Muscle layer of duodenum (tissue), 2 donors: ENCODE measurements around the gene SYNPR.
"Not testable (repeated sequence)": the region's sequence is repeated elsewhere in the genome, so short reads cannot be mapped to it uniquely, and the experiment has no call there.

Source experiments
- H3K27ac ChIP-seq: one replicate; pipeline ENCODE4 v1.7.0; 2013; ENCODE audit warnings: mild to moderate bottlenecking, low read length
- H3K27me3 ChIP-seq: one replicate; pipeline ENCODE4 v1.7.0; 2013; ENCODE audit warnings: low read depth, mild to moderate bottlenecking, control low read depth, low read length
- H3K36me3 ChIP-seq, 2 donors: one replicate each; pipeline ENCODE4 v1.7.0; 2013; ENCODE audit warnings: low read length in 2 of 2, control low read depth in 1 of 2, mild to moderate bottlenecking in 1 of 2; ENCODE audit not compliant: insufficient read depth in 2 of 2, control insufficient read depth in 1 of 2
- H3K4me1 ChIP-seq, 2 donors: one replicate each; pipeline ENCODE4 v1.7.0; 2013; ENCODE audit warnings: low read length in 2 of 2, mild to moderate bottlenecking in 2 of 2, control low read depth in 1 of 2, moderate library complexity in 1 of 2; ENCODE audit not compliant: insufficient read depth in 2 of 2, control insufficient read depth in 1 of 2
- H3K4me3 ChIP-seq, 2 donors: one replicate each; pipeline ENCODE4 v1.7.0; 2013; ENCODE audit warnings: low read length in 2 of 2, low read depth in 1 of 2, mild to moderate bottlenecking in 1 of 2
- H3K9me3 ChIP-seq, 2 donors: one replicate each; pipeline ENCODE4 v1.7.0; 2013; ENCODE audit warnings: low read length in 2 of 2, control low read depth in 1 of 2, mild to moderate bottlenecking in 1 of 2; ENCODE audit not compliant: control insufficient read depth in 1 of 2
- donor health status: healthy.

The SYNPR gene

GRCh38 chr3:63255819-63256218 is 22.3 kb upstream of the SYNPR start:
- H3K4me1 ChIP-seq, H3K27me3 ChIP-seq, H3K27ac ChIP-seq, H3K36me3 ChIP-seq, H3K9me3 ChIP-seq, H3K4me3 ChIP-seq: not testable (repeated sequence)

- Histone ChIP-seq H3K27ac (no peak overlapping the region), H3K9me3 (no peaks in the 10 kb centered on the region), H3K4me1 (no peaks in the 10 kb centered on the region), H3K36me3 (no peaks in the 10 kb centered on the region), H3K27me3 (no peaks in the 10 kb centered on the region), H3K4me3 (no peak overlapping the region)
These were observed 13.4 kb upstream of the SYNPR start for GRCh38 chr3:63264716-63265115.

GRCh38 chr3:63274359-63274758 is 3.7 kb upstream of the SYNPR start:
- H3K27ac ChIP-seq, result no peak overlapping the region

GRCh38 chr3:63279005-63279841 is 1.1 kb downstream of the SYNPR start:
- no peaks in the 10 kb centered on the region for H3K36me3 ChIP-seq
- H3K4me3 ChIP-seq, result peak overlapping the region in 1 of 2 donors; percentile 23
- peaks cover 0 to 3% of the 10 kb centered on the region in 2 donors for H3K9me3 ChIP-seq
- peaks cover 20% of the 10 kb centered on the region for H3K27me3 ChIP-seq
- H3K27ac ChIP-seq, result no peak overlapping the region
- peaks cover 0 to 18% of the 10 kb centered on the region in 2 donors for H3K4me1 ChIP-seq

More at GRCh38 chr3:63274359-63274758, 3.7 kb upstream of the SYNPR start:
- Histone ChIP-seq H3K36me3 (no peaks in the 10 kb centered on the region), H3K4me1 (peaks cover 0 to 15% of the 10 kb centered on the region in 2 donors), H3K9me3 (peaks cover 0 to 3% of the 10 kb centered on the region in 2 donors), H3K27me3 (peaks cover 18% of the 10 kb centered on the region), H3K4me3 (no peak overlapping the region)

GRCh38 chr3:63287610-63288009 is 9.5 kb downstream of the SYNPR start:
- no peaks in the 10 kb centered on the region for H3K36me3 ChIP-seq
- H3K9me3 ChIP-seq, result no peaks in the 10 kb centered on the region
- no peak overlapping the region for H3K27ac ChIP-seq
- H3K4me1 ChIP-seq, result no peaks in the 10 kb centered on the region
- H3K4me3 ChIP-seq, result no peak overlapping the region
- H3K27me3 ChIP-seq, result no peaks in the 10 kb centered on the region

- Histone ChIP-seq H3K9me3 (no peaks in the 10 kb centered on the region), H3K4me3 (no peak overlapping the region), H3K36me3 (no peaks in the 10 kb centered on the region), H3K27me3 (no peaks in the 10 kb centered on the region), H3K4me1 (no peaks in the 10 kb centered on the region), H3K27ac (no peak overlapping the region)
These were observed 12.6 kb downstream of the SYNPR start for GRCh38 chr3:63290686-63291085.

GRCh38 chr3:63294332-63294731 is 16.2 kb downstream of the SYNPR start:
- H3K27me3 ChIP-seq, result no peaks in the 10 kb centered on the region
- no peaks in the 10 kb centered on the region for H3K4me1 ChIP-seq
- no peak overlapping the region for H3K4me3 ChIP-seq
- peaks cover 0 to 5% of the 10 kb centered on the region in 2 donors for H3K9me3 ChIP-seq
- H3K36me3 ChIP-seq, result no peaks in the 10 kb centered on the region
- no peak overlapping the region for H3K27ac ChIP-seq

- Histone ChIP-seq H3K4me3 (no peak overlapping the region), H3K4me1 (no peaks in the 10 kb centered on the region)
These were observed 17.2 kb downstream of the SYNPR start for GRCh38 chr3:63295356-63295755.

GRCh38 chr3:63295806-63296205 is 17.7 kb downstream of the SYNPR start:
- no peak overlapping the region for H3K27ac ChIP-seq
- H3K4me3 ChIP-seq, result no peak overlapping the region
- no peaks in the 10 kb centered on the region for H3K27me3 ChIP-seq
- no peaks in the 10 kb centered on the region for H3K36me3 ChIP-seq
- H3K4me1 ChIP-seq, result no peaks in the 10 kb centered on the region
- H3K9me3 ChIP-seq, result peaks cover 0 to 5% of the 10 kb centered on the region in 2 donors

More at GRCh38 chr3:63295356-63295755, 17.2 kb downstream of the SYNPR start:
- Histone ChIP-seq H3K36me3 (no peaks in the 10 kb centered on the region), H3K27me3 (no peaks in the 10 kb centered on the region), H3K27ac (no peak overlapping the region), H3K9me3 (peaks cover 0 to 5% of the 10 kb centered on the region in 2 donors)

- peaks cover 0 to 5% of the 10 kb centered on the region in 2 donors for H3K9me3 ChIP-seq
- H3K4me1 ChIP-seq, result no peaks in the 10 kb centered on the region
- no peak overlapping the region for H3K27ac ChIP-seq
- H3K4me3 ChIP-seq, result no peak overlapping the region
- H3K27me3 ChIP-seq, result no peaks in the 10 kb centered on the region
- H3K36me3 ChIP-seq, result no peaks in the 10 kb centered on the region
These were observed 18.1 kb downstream of the SYNPR start for GRCh38 chr3:63296249-63296648.

GRCh38 chr3:63303238-63303637 is 25.1 kb downstream of the SYNPR start:
- no peak overlapping the region for H3K27ac ChIP-seq
- H3K4me3 ChIP-seq, result no peak overlapping the region
- H3K27me3 ChIP-seq, result no peaks in the 10 kb centered on the region

GRCh38 chr3:63304421-63304820 is 26.3 kb downstream of the SYNPR start:
- no peaks in the 10 kb centered on the region for H3K27me3 ChIP-seq
- no peak overlapping the region for H3K4me3 ChIP-seq
- H3K27ac ChIP-seq, result no peak overlapping the region
- no peaks in the 10 kb centered on the region for H3K36me3 ChIP-seq
- H3K9me3 ChIP-seq, result peaks cover 0 to under 1% of the 10 kb centered on the region in 2 donors
- H3K4me1 ChIP-seq, result no peaks in the 10 kb centered on the region

More at GRCh38 chr3:63303238-63303637, 25.1 kb downstream of the SYNPR start:
- H3K9me3 ChIP-seq, result no peaks in the 10 kb centered on the region
- H3K36me3 ChIP-seq, result no peaks in the 10 kb centered on the region
- H3K4me1 ChIP-seq, result no peaks in the 10 kb centered on the region
